NB4 (cell line): ENCODE data around the gene BTBD9.
A peak's percentile ranks its signal among the peaks of the same experiment; 100 is the strongest.

ENCODE experiments used
- DNase-seq: peaks from one replicate; pipeline ENCODE4 v3.0.0; 2010; ENCODE audit warnings: low read depth
- H3K4me3 ChIP-seq: one replicate; pipeline ENCODE4 v1.5.1; 2011; ENCODE audit warnings: mild to moderate bottlenecking, low read depth, low read length, moderate library complexity
- CTCF ChIP-seq: IDR thresholded peaks from one replicate; pipeline ENCODE4 v1.5.1; 2012; ENCODE audit warnings: low read depth, low read length
- MAX ChIP-seq: IDR thresholded peaks from 2 replicates; pipeline ENCODE4 v1.6.1; 2011; ENCODE audit warnings: low read depth, low read length
- MYC ChIP-seq: IDR thresholded peaks from 2 replicates; pipeline ENCODE4 v1.6.1; 2011; ENCODE audit warnings: low read depth, low read length
- POLR2A ChIP-seq: IDR thresholded peaks from 2 replicates; pipeline ENCODE4 v1.6.1; 2011; ENCODE audit warnings: mild to moderate bottlenecking; ENCODE audit not compliant: insufficient read length; ENCODE audit errors: extremely low read depth

Gene BTBD9

GRCh38 chr6:38279423-38279822, 360.3 kb downstream of the BTBD9 start:
- H3K4me3 ChIP-seq, result no peak overlapping the region
- TF ChIP-seq MYC (no peak), CTCF (no peak), MAX (no peak), POLR2A (no peak)
- DNase-seq, result peak; percentile 6

GRCh38 chr6:38273325-38273724, 366.4 kb downstream of the BTBD9 start:
- no peak for TF ChIP-seq POLR2A
- TF ChIP-seq MYC, result no peak
- no peak for TF ChIP-seq CTCF
- TF ChIP-seq MAX, result no peak
- DNase-seq, result no peak
- no peak overlapping the region for H3K4me3 ChIP-seq

- TF ChIP-seq POLR2A (no peak), CTCF (no peak), MAX (no peak), MYC (no peak)
- DNase-seq, result no peak
- no peak overlapping the region for H3K4me3 ChIP-seq
These were observed 367.5 kb downstream of the BTBD9 start for GRCh38 chr6:38272222-38272621.

GRCh38 chr6:38271081-38271480, 368.6 kb downstream of the BTBD9 start:
- TF ChIP-seq POLR2A, result no peak
- TF ChIP-seq MAX, result no peak
- no peak for TF ChIP-seq MYC
- TF ChIP-seq CTCF, result no peak
- no peak overlapping the region for H3K4me3 ChIP-seq
- DNase-seq, result no peak

GRCh38 chr6:38270367-38270766, 369.4 kb downstream of the BTBD9 start:
- no peak for DNase-seq
- H3K4me3 ChIP-seq, result no peak overlapping the region
- TF ChIP-seq POLR2A (no peak), CTCF (no peak), MAX (no peak), MYC (no peak)
